ENCODE results near the gene GNAQ. TPM values are rescaled to one million over a fixed set of nuclear protein-coding genes. Genes with fewer than 3 reads are reported as not detected.

Gene GNAQ
- total and polyA plus RNA-seq, 2 experiments from 2014 or later, result 21.1 to 43.1 TPM

- Histone ChIP-seq H3K36me3 (ENCODE audit: insufficient read depth) (no peaks in the 10 kb centered on the region), H3K9me2 (ENCODE audit: insufficient read depth) (no peaks in the 10 kb centered on the region), H3K4me3 (no peak overlapping the region), H3K27me3 (ENCODE audit: insufficient read depth) (no peaks in the 10 kb centered on the region), H4K20me1 (replicated peaks; ENCODE audit: insufficient read depth) (peaks cover 11% of the 10 kb centered on the region; the same call in 1 of the 2 replicates), H3K27ac (ENCODE audit: low read depth) (no peak overlapping the region), H3K79me2 (replicated peaks; ENCODE audit: insufficient read depth) (peaks cover 85% of the 10 kb centered on the region), H3K4me2 (no peak overlapping the region), H3K4me1 (ENCODE audit: insufficient read depth) (peaks cover 62% of the 10 kb centered on the region), H3F3A (replicated peaks; ENCODE audit: low read depth) (no peaks in the 10 kb centered on the region), H2AFZ (no peak overlapping the region)
- H3K27me3 Mint-ChIP-seq (ENCODE audit: insufficient read depth, low read depth, poor library complexity), result peaks cover 5% of the 10 kb centered on the region
- H3K27ac Mint-ChIP-seq, result no peak overlapping the region
- no peaks in the 10 kb centered on the region for H3K9me3 Mint-ChIP-seq
- peaks cover 78% of the 10 kb centered on the region for H3K4me1 Mint-ChIP-seq
- DNase-seq (ENCODE audit: low spot score) (no peak), ATAC-seq (no peak)
- H3K4me3 Mint-ChIP-seq, result no peak overlapping the region
- no peaks in the 10 kb centered on the region for H3K36me3 Mint-ChIP-seq (ENCODE audit: low read depth)
- no peak for TF ChIP-seq POLR2AphosphoS5 (IDR thresholded peaks at IDR 0.05; ENCODE audit: low read depth)
- TF ChIP-seq ETS1 (IDR thresholded peaks at IDR 0.05), result no peak
- no peak for TF ChIP-seq EZH2 (IDR thresholded peaks at IDR 0.05; ENCODE audit: low read depth, unreplicated experiment)
- no peak for TF ChIP-seq CREB1 (CRISPR knock-in tag; IDR thresholded peaks at IDR 0.05; ENCODE audit: low read depth)
- TF ChIP-seq ZNF331 (CRISPR knock-in tag; IDR thresholded peaks at IDR 0.05; ENCODE audit: low read depth), result no peak
- no peak for TF ChIP-seq EZH2phosphoT487 (IDR thresholded peaks at IDR 0.05; ENCODE audit: unreplicated experiment)
- TF ChIP-seq ZNF114 (CRISPR knock-in tag; IDR thresholded peaks at IDR 0.05), result no peak
- TF ChIP-seq ZNF462 (CRISPR knock-in tag; IDR thresholded peaks at IDR 0.05), result no peak
These were observed 78.0 kb downstream of the GNAQ start for GRCh38 chr9:77953590-77953989.
